IPS DF 6.9 (cell line): ENCODE data around the gene DAPK1.

ENCODE experiments used
- DNase-seq: peaks from one replicate; pipeline ENCODE4 v3.0.0-alpha.2; 2013; ENCODE audit warnings: low read depth, low spot score
- H3K27ac ChIP-seq: one replicate; pipeline ENCODE4 v1.5.1; 2013; ENCODE audit warnings: low read length, control low read depth
- H3K27me3 ChIP-seq: 2 replicates; pipeline ENCODE4 v1.6.1; 2013; ENCODE audit warnings: mild to moderate bottlenecking, low read length; ENCODE audit not compliant: control insufficient read depth, insufficient read depth
- H3K36me3 ChIP-seq: 2 replicates; pipeline ENCODE4 v1.6.1; 2013; ENCODE audit warnings: low read length; ENCODE audit not compliant: control insufficient read depth, insufficient read depth
- H3K4me1 ChIP-seq: 2 replicates; pipeline ENCODE4 v1.6.1; 2013; ENCODE audit warnings: low read length; ENCODE audit not compliant: control insufficient read depth, insufficient read depth
- H3K4me3 ChIP-seq: 2 replicates; pipeline ENCODE4 v1.5.1; 2013; ENCODE audit warnings: mild to moderate bottlenecking, low read length
- H3K9me3 ChIP-seq: 2 replicates; pipeline ENCODE4 v1.6.1; 2013; ENCODE audit warnings: low read length, inconsistent platforms; ENCODE audit not compliant: control insufficient read depth, insufficient read depth
- WGBS: extraction: QIAGEN DNeasy Blood & Tissue Kit; methylation state at CpG from one replicate; pipeline ENCODE4 v1.1.7; 2013; ENCODE audit warnings: mixed read lengths, missing lambda C conversion rate; ENCODE audit not compliant: insufficient read length, insufficient coverage; 5-methylcytosine and 5-hydroxymethylcytosine counted together

DAPK1 gene

GRCh38 chr9:87516926-87517290 lies 19.2 kb downstream of the DAPK1 start:
- no peak for DNase-seq
- Histone ChIP-seq H3K4me3 (no peak overlapping the region), H3K27ac (no peak overlapping the region), H3K4me1 (peaks cover 15% of the 10 kb centered on the region), H3K9me3 (no peaks in the 10 kb centered on the region), H3K27me3 (no peaks in the 10 kb centered on the region), H3K36me3 (0 out of 2 replicates have a peak, but pooled peaks cover 2% of the 10 kb centered on the region)
- no CpG with 5 or more reads among the region's 3 CpGs for WGBS

- no peak overlapping the region for H3K27ac ChIP-seq
- DNase-seq: no peak
- no CpG with 5 or more reads among the region's 6 CpGs for WGBS
- H3K9me3 ChIP-seq: no peaks in the 10 kb centered on the region
- H3K27me3 ChIP-seq: no peaks in the 10 kb centered on the region
- H3K36me3 ChIP-seq: 0 out of 2 replicates have a peak, but pooled peaks cover 2% of the 10 kb centered on the region
- H3K4me1 ChIP-seq: peaks cover 15% of the 10 kb centered on the region
- H3K4me3 ChIP-seq: no peak overlapping the region
Observed at GRCh38 chr9:87517732-87518131, 20.1 kb downstream of the DAPK1 start.

- H3K27ac ChIP-seq: no peak overlapping the region
- 0 out of 2 replicates have a peak, but pooled peaks cover under 1% of the 10 kb centered on the region for H3K36me3 ChIP-seq
- WGBS: no CpG with 5 or more reads among the region's 12 CpGs
- H3K4me1 ChIP-seq: peaks cover 15% of the 10 kb centered on the region
- H3K27me3 ChIP-seq: no peaks in the 10 kb centered on the region
- no peak for DNase-seq
- no peaks in the 10 kb centered on the region for H3K9me3 ChIP-seq
- no peak overlapping the region for H3K4me3 ChIP-seq
Observed at GRCh38 chr9:87518702-87519335, 21.2 kb downstream of the DAPK1 start.

- DNase-seq: no peak
- no peaks in the 10 kb centered on the region for H3K9me3 ChIP-seq
- H3K4me3 ChIP-seq: no peak overlapping the region
- no peaks in the 10 kb centered on the region for H3K27me3 ChIP-seq
- peaks cover 17% of the 10 kb centered on the region for H3K4me1 ChIP-seq
- WGBS: no CpG with 5 or more reads among the region's 3 CpGs
- H3K27ac ChIP-seq: no peak overlapping the region
- 0 out of 2 replicates have a peak, but pooled peaks cover 3% of the 10 kb centered on the region for H3K36me3 ChIP-seq
Observed at GRCh38 chr9:87519461-87519860, 21.8 kb downstream of the DAPK1 start.

- H3K9me3 ChIP-seq: no peaks in the 10 kb centered on the region
- DNase-seq: no peak
- no peak overlapping the region for H3K27ac ChIP-seq
- peaks cover 20% of the 10 kb centered on the region for H3K4me1 ChIP-seq
- H3K36me3 ChIP-seq: 0 out of 2 replicates have a peak, but pooled peaks cover 3% of the 10 kb centered on the region
- H3K27me3 ChIP-seq: no peaks in the 10 kb centered on the region
- H3K4me3 ChIP-seq: no peak overlapping the region
- no CpG with 5 or more reads among the region's 6 CpGs for WGBS
Observed at GRCh38 chr9:87520172-87520683, 22.6 kb downstream of the DAPK1 start.

GRCh38 chr9:87521834-87522233 lies 24.2 kb downstream of the DAPK1 start:
- peaks cover 12% of the 10 kb centered on the region for H3K4me1 ChIP-seq
- no peak overlapping the region for H3K27ac ChIP-seq
- H3K27me3 ChIP-seq: no peaks in the 10 kb centered on the region
- H3K4me3 ChIP-seq: no peak overlapping the region
- 0 out of 2 replicates have a peak, but pooled peaks cover 3% of the 10 kb centered on the region for H3K36me3 ChIP-seq
- no CpG with 5 or more reads among the region's 7 CpGs for WGBS
- DNase-seq: no peak
- H3K9me3 ChIP-seq: no peaks in the 10 kb centered on the region

- Histone ChIP-seq H3K27ac (no peak overlapping the region), H3K9me3 (no peaks in the 10 kb centered on the region)
- no CpG with 5 or more reads among the region's 5 CpGs for WGBS
Observed at GRCh38 chr9:87524061-87524460, 26.4 kb downstream of the DAPK1 start.

GRCh38 chr9:87525546-87526303 lies 28.1 kb downstream of the DAPK1 start:
- H3K27me3 ChIP-seq: no peaks in the 10 kb centered on the region
- no peak overlapping the region for H3K27ac ChIP-seq
- peaks cover 8% of the 10 kb centered on the region for H3K4me1 ChIP-seq
- DNase-seq: no peak
- H3K4me3 ChIP-seq: no peak overlapping the region
- no peaks in the 10 kb centered on the region for H3K9me3 ChIP-seq
- WGBS: no CpG with 5 or more reads among the region's 9 CpGs
- H3K36me3 ChIP-seq: 0 out of 2 replicates have a peak, but pooled peaks cover 3% of the 10 kb centered on the region

More at GRCh38 chr9:87524061-87524460, 26.4 kb downstream of the DAPK1 start:
- no peaks in the 10 kb centered on the region for H3K27me3 ChIP-seq
- 0 out of 2 replicates have a peak, but pooled peaks cover 3% of the 10 kb centered on the region for H3K36me3 ChIP-seq
- no peak for DNase-seq
- H3K4me3 ChIP-seq: no peak overlapping the region
- peaks cover 10% of the 10 kb centered on the region for H3K4me1 ChIP-seq

GRCh38 chr9:87527211-87527916 lies 29.7 kb downstream of the DAPK1 start:
- no CpG with 5 or more reads among the region's 13 CpGs for WGBS
- no peak overlapping the region for H3K27ac ChIP-seq
- 0 out of 2 replicates have a peak, but pooled peaks cover 3% of the 10 kb centered on the region for H3K36me3 ChIP-seq
- H3K9me3 ChIP-seq: no peaks in the 10 kb centered on the region
- no peak for DNase-seq
- no peak overlapping the region for H3K4me3 ChIP-seq
- H3K4me1 ChIP-seq: peaks cover 9% of the 10 kb centered on the region
- H3K27me3 ChIP-seq: no peaks in the 10 kb centered on the region

- no CpG with 5 or more reads among the region's 6 CpGs for WGBS
- no peak overlapping the region for H3K27ac ChIP-seq
- DNase-seq: no peak
- no peaks in the 10 kb centered on the region for H3K9me3 ChIP-seq
- H3K4me1 ChIP-seq: peaks cover 9% of the 10 kb centered on the region
- H3K4me3 ChIP-seq: no peak overlapping the region
- 0 out of 2 replicates have a peak, but pooled peaks cover 2% of the 10 kb centered on the region for H3K36me3 ChIP-seq
- no peaks in the 10 kb centered on the region for H3K27me3 ChIP-seq
Observed at GRCh38 chr9:87528969-87529368, 31.3 kb downstream of the DAPK1 start.
